Ishikawa (cell line): Measurements from ENCODE around the gene REPS2.

Source experiments
- CEBPB ChIP-seq: IDR thresholded peaks from 2 replicates; pipeline ENCODE4 v1.6.1; 2012
- CREB1 ChIP-seq: IDR thresholded peaks from 2 replicates; pipeline ENCODE4 v1.6.1; 2012; ENCODE audit warnings: low read depth
- EP300 ChIP-seq: IDR thresholded peaks from 2 replicates; pipeline ENCODE4 v1.6.1; 2012; ENCODE audit warnings: borderline replicate concordance
- MAX ChIP-seq: IDR thresholded peaks from 2 replicates; pipeline ENCODE4 v1.6.1; 2012
- RAD21 ChIP-seq: IDR thresholded peaks from 2 replicates; pipeline ENCODE4 v1.6.1; 2012; ENCODE audit warnings: low read depth
- REST ChIP-seq: IDR thresholded peaks from 2 replicates; pipeline ENCODE4 v1.6.1; 2012; ENCODE audit warnings: low read depth, mild to moderate bottlenecking
- TAF1 ChIP-seq: IDR thresholded peaks from 2 replicates; pipeline ENCODE4 v1.6.1; 2012; ENCODE audit warnings: low read depth, mild to moderate bottlenecking
- USF1 ChIP-seq: IDR thresholded peaks from 2 replicates; pipeline ENCODE4 v1.6.1; 2012
- ZBTB7A ChIP-seq: IDR thresholded peaks from 2 replicates; pipeline ENCODE4 v1.6.1; 2012; ENCODE audit warnings: low read depth

GRCh38 chrX:16953606-16954211, 7.3 kb downstream of the REPS2 start:
- TF ChIP-seq ZBTB7A (no peak), EP300 (no peak), REST (no peak), TAF1 (no peak), USF1 (no peak), CREB1 (no peak), CEBPB (no peak), MAX (no peak), RAD21 (no peak)
